Neural cell (in vitro differentiated cells): ENCODE data around the gene CHD2. TPM values are rescaled to one million over a fixed set of nuclear protein-coding genes. Genes with fewer than 3 reads are reported as not detected.
"Not testable (repeated sequence)": the region's sequence is repeated elsewhere in the genome, so short reads cannot be mapped to it uniquely, and the experiment has no call there.

Experiments used
- H2AFZ ChIP-seq: fragments of 200-600, 300-800 bp; sonication (generic), shearing (Covaris generic); 2 replicates; pipeline ENCODE4 v1.6.0; 2014; ENCODE audit warnings: low read depth, mild to moderate bottlenecking, antibody characterized with exemption, low read length, moderate library complexity
- H3F3A ChIP-seq: fragments of 200-600 bp; shearing (Covaris generic); 2 replicates; pipeline ENCODE4 v1.6.1; 2016; ENCODE audit warnings: mild to moderate bottlenecking, moderate library complexity, mixed read lengths, antibody characterized with exemption, low read length; ENCODE audit not compliant: insufficient read depth, poor library complexity, severe bottlenecking
- H3K27ac ChIP-seq: fragments of 200-600, 300-800 bp; sonication (generic), shearing (Covaris generic); 2 replicates; pipeline ENCODE4 v1.5.1; 2014; ENCODE audit warnings: mild to moderate bottlenecking, low read length, moderate library complexity
- H3K27me3 ChIP-seq: fragments of 300-800, 200-600 bp; sonication (generic), shearing (Covaris generic); 2 replicates; pipeline ENCODE4 v1.6.0; 2014; ENCODE audit warnings: mild to moderate bottlenecking, low read depth, low read length, moderate library complexity; ENCODE audit not compliant: insufficient read depth
- H3K36me3 ChIP-seq: fragments of 300-800, 200-600 bp; sonication (generic), shearing (Covaris generic); 2 replicates; pipeline ENCODE4 v1.5.1; 2014; ENCODE audit warnings: mild to moderate bottlenecking, antibody characterized with exemption, low read length, moderate library complexity; ENCODE audit not compliant: insufficient read depth
- H3K4me2 ChIP-seq: fragments of 300-800, 200-600 bp; sonication (generic), shearing (Covaris generic); 2 replicates; pipeline ENCODE4 v1.6.0; 2014; ENCODE audit warnings: mild to moderate bottlenecking, low read length
- H3K4me3 ChIP-seq: fragments of 300-800, 200-600 bp; sonication (generic), shearing (Covaris generic); 2 replicates; pipeline ENCODE4 v1.5.1; 2014; ENCODE audit warnings: mild to moderate bottlenecking, low read length, moderate library complexity
- H3K79me2 ChIP-seq: fragments of 200-600 bp; shearing (Covaris generic); replicated peaks from 2 replicates; pipeline ENCODE4 v1.6.0; 2014; ENCODE audit warnings: mild to moderate bottlenecking, low read length, moderate library complexity; ENCODE audit not compliant: insufficient read depth
- H3K9ac ChIP-seq: fragments of 300-800, 200-600 bp; sonication (generic), shearing (Covaris generic); 2 replicates; pipeline ENCODE4 v1.6.1; 2016; ENCODE audit warnings: mild to moderate bottlenecking, low read length, mixed read lengths
- H3K9me2 ChIP-seq: fragments of 200-600 bp; shearing (Covaris generic); 2 replicates; pipeline ENCODE4 v1.6.1; 2016; ENCODE audit warnings: mild to moderate bottlenecking, low read length, mixed read lengths; ENCODE audit not compliant: insufficient read depth
- H3K9me3 ChIP-seq: fragments of 200-600, 300-800 bp; sonication (generic), shearing (Covaris generic); 2 replicates; pipeline ENCODE4 v1.6.1; 2016; ENCODE audit warnings: mild to moderate bottlenecking, mixed run types, low read length, moderate library complexity, mixed read lengths
- H4K20me1 ChIP-seq: fragments of 200-600 bp; shearing (Covaris generic); 2 replicates; pipeline ENCODE4 v1.6.1; 2016; ENCODE audit warnings: mild to moderate bottlenecking, mixed run types; ENCODE audit not compliant: insufficient read depth
- CTCF ChIP-seq: fragments of 450-650 bp; IDR thresholded peaks from 2 replicates; pipeline ENCODE4 v1.5.1; 2014; ENCODE audit warnings: antibody characterized with exemption, mild to moderate bottlenecking, moderate library complexity; ENCODE audit not compliant: poor library complexity, severe bottlenecking
- EP300 ChIP-seq: fragments of 450-650 bp; conservative IDR thresholded peaks from 2 replicates; pipeline ENCODE4 v1.6.1; 2014; ENCODE audit warnings: antibody characterized with exemption, mild to moderate bottlenecking, moderate library complexity; ENCODE audit not compliant: poor library complexity, severe bottlenecking
- EZH2 ChIP-seq: fragments of 200-600, 300-800 bp; shearing (Covaris generic), sonication (generic); IDR thresholded peaks from 2 replicates; pipeline ENCODE4 v1.6.1; 2014; ENCODE audit warnings: antibody characterized with exemption, low read length, borderline replicate concordance, mild to moderate bottlenecking; ENCODE audit not compliant: insufficient read depth, poor library complexity, severe bottlenecking
- MXI1 ChIP-seq: fragments of 450-650 bp; conservative IDR thresholded peaks from 2 replicates; pipeline ENCODE4 v1.6.1; 2014; ENCODE audit warnings: antibody characterized with exemption, mild to moderate bottlenecking; ENCODE audit not compliant: poor library complexity, severe bottlenecking
- POLR2AphosphoS5 ChIP-seq: IDR thresholded peaks from 2 replicates; pipeline ENCODE4 v1.6.1; 2012
- RAD21 ChIP-seq: fragments of 450-650 bp; conservative IDR thresholded peaks from 2 replicates; pipeline ENCODE4 v1.6.1; 2014; ENCODE audit warnings: antibody characterized with exemption, mild to moderate bottlenecking, moderate library complexity
- SMC3 ChIP-seq: fragments of 450-650 bp; conservative IDR thresholded peaks from 2 replicates; pipeline ENCODE4 v1.6.1; 2014; ENCODE audit warnings: antibody characterized with exemption, mild to moderate bottlenecking, moderate library complexity; ENCODE audit not compliant: poor library complexity
- TAF1 ChIP-seq: IDR thresholded peaks from 2 replicates; pipeline ENCODE4 v1.6.1; 2012; ENCODE audit warnings: low read depth
- polyA plus RNA-seq: library from polyadenylated mRNA; depleted of rRNA; stranded (reverse); fragments of >200 nt; gene quantifications from 2 replicates; pipeline ENCODE4 v1.2.3, GENCODE V29; 2014

The CHD2 gene
- polyA plus RNA-seq, 1 donor from 2014 or later = 113 TPM

GRCh38 chr15:92917598-92918407, 17.7 kb downstream of the CHD2 start:
- no peaks in the 10 kb centered on the region for H3K27me3 ChIP-seq
- no peaks in the 10 kb centered on the region for H4K20me1 ChIP-seq
- H3K36me3 ChIP-seq = no peaks in the 10 kb centered on the region
- peak overlapping the region; percentile 34 for H3K9ac ChIP-seq
- H2AFZ ChIP-seq = no peak overlapping the region
- H3K79me2 ChIP-seq = peaks cover 98% of the 10 kb centered on the region
- peak; percentile 41 for TF ChIP-seq EP300
- no peak for TF ChIP-seq EZH2
- peak; percentile 24 for TF ChIP-seq MXI1
- peak; percentile 95 for TF ChIP-seq CTCF
- peak; percentile 59 for TF ChIP-seq POLR2AphosphoS5
- peak; percentile 88 for TF ChIP-seq SMC3
- TF ChIP-seq TAF1 = no peak
- TF ChIP-seq RAD21 = peak; percentile 90
- H3K9me2 ChIP-seq = no peaks in the 10 kb centered on the region
- peak overlapping the region; percentile 78 for H3K27ac ChIP-seq
- no peak overlapping the region for H3K4me3 ChIP-seq
- no peaks in the 10 kb centered on the region for H3K9me3 ChIP-seq
- H3F3A ChIP-seq = no peaks in the 10 kb centered on the region
- no peak overlapping the region for H3K4me2 ChIP-seq

- H4K20me1 ChIP-seq, H3K9me2 ChIP-seq, H3K27me3 ChIP-seq, H3K9ac ChIP-seq, H3K27ac ChIP-seq, H3K4me3 ChIP-seq, H2AFZ ChIP-seq, H3K4me2 ChIP-seq, H3F3A ChIP-seq, H3K36me3 ChIP-seq, H3K9me3 ChIP-seq: not testable (repeated sequence)
- H3K79me2 ChIP-seq = peaks cover 97% of the 10 kb centered on the region
These were observed 18.8 kb downstream of the CHD2 start for GRCh38 chr15:92918881-92919280.

- Histone ChIP-seq H4K20me1 (no peaks in the 10 kb centered on the region), H3K9ac (no peak overlapping the region)
These were observed 20.6 kb downstream of the CHD2 start for GRCh38 chr15:92920595-92921161.

More at GRCh38 chr15:92920595-92921161, 20.6 kb downstream of the CHD2 start:
- Histone ChIP-seq H3K36me3 (peaks cover 11% of the 10 kb centered on the region), H3K27me3 (no peaks in the 10 kb centered on the region), H3F3A (no peaks in the 10 kb centered on the region), H3K9me2 (no peaks in the 10 kb centered on the region), H3K4me3 (no peak overlapping the region), H3K79me2 (peaks cover 93% of the 10 kb centered on the region), H3K4me2 (no peak overlapping the region), H3K9me3 (no peaks in the 10 kb centered on the region), H2AFZ (no peak overlapping the region), H3K27ac (peak overlapping the region; percentile 15)
- TF ChIP-seq EP300 (no peak), POLR2AphosphoS5 (peak; percentile 13)
